ENCODE measurements around the gene SHANK2.

DNA sequence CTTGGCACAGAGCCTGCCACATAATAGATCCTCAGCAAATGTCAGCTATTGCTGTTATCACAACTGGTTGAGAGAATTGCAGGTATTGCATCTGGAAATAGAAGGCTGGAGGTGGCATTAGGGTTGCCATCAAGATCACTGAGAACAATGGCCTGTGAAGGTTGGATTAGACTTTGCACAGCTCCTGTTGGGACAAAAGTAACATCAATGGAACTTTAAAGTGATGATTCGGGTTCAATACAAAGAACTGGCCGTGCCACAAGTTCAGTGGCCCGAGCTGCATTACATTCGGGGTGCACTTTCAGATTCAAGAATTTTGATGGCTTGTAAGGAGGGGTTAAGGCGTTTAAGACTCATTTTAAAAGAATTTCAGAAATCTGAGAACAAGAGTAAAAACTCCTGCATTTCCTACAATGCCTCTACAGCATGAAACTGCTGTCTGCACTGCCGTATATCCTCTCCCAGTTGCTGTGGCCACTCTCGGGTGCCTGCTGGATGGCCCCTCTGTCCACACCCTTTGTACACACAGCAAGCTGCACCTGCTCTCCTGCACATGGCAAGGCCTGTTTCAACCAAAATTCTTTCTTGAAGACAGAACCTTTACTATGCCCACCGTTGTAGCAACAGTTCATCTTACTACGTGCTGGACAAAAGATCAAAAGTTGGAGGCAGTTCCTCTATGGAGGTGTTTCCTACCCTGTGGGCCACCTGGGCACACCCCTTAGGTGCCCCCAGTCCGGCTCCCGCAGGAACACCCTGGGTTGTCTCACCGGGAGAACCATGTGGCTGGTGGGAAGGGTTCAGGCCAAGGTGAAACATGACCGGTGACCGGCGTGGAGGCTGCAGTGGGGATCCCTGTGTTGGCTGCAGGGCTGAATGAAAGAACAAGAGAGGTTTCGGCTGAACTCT, 17.5 kb upstream of the SHANK2 start:
- TF ChIP-seq, protein P1, sequence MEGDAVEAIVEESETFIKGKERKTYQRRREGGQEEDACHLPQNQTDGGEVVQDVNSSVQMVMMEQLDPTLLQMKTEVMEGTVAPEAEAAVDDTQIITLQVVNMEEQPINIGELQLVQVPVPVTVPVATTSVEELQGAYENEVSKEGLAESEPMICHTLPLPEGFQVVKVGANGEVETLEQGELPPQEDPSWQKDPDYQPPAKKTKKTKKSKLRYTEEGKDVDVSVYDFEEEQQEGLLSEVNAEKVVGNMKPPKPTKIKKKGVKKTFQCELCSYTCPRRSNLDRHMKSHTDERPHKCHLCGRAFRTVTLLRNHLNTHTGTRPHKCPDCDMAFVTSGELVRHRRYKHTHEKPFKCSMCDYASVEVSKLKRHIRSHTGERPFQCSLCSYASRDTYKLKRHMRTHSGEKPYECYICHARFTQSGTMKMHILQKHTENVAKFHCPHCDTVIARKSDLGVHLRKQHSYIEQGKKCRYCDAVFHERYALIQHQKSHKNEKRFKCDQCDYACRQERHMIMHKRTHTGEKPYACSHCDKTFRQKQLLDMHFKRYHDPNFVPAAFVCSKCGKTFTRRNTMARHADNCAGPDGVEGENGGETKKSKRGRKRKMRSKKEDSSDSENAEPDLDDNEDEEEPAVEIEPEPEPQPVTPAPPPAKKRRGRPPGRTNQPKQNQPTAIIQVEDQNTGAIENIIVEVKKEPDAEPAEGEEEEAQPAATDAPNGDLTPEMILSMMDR (IDR thresholded peaks at IDR 0.05): no peak
- TF ChIP-seq POLR2A (IDR thresholded peaks at IDR 0.05): no peak
